GM19395 (cell line): ENCODE data around the gene ZDHHC14.
"Not testable (repeated sequence)": the region's sequence is repeated elsewhere in the genome, so short reads cannot be mapped to it uniquely, and the experiment has no call there.

Experiments used
- ATAC-seq: cut with Tn5 transposase; IDR thresholded peaks from one replicate; pipeline ENCODE4 v1.9.1; 2021; ENCODE audit warnings: mild to moderate bottlenecking, moderate library complexity; ENCODE audit not compliant: unreplicated experiment

The ZDHHC14 gene

DNA sequence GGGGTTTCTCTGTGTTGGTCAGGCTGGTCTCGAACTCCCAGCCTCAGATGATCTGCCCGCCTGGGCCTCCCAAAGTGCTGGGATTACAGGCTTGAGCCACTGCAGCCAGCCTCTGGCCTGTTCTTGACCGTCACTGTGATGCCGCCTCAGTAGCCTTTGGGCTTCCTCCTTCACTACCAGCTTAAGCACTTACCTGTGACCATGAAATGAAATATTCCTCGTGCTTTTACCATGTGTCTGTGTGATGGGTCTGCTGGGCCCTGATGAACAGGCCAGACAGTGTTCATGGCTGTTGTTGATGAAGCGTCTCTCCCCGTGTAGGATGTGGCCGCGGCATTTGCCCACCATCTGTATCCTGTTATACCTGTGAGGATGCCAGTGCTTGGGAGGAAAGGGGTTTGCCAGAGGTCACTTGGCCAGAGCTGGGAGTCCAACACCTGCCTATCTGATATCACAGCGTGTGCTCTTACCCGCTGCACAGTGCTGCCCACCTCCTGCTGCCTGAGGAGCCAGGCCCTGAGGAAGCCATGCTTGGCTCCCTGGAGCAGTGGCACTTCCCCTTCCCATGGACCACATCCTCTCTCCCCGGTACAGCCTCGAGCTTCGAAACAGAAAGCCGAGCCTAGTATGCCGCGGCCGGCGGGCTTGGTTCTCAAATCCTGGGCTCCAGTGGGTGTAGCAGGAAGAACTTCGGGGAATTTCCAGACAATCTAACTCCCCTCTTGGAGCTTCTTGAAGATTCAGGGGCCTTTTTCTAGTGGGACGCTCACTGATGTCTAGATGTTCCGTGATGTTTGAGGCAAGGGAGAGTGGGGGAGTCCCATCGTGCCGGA, 167.9 kb downstream of the ZDHHC14 start:
- no peak for ATAC-seq

DNA sequence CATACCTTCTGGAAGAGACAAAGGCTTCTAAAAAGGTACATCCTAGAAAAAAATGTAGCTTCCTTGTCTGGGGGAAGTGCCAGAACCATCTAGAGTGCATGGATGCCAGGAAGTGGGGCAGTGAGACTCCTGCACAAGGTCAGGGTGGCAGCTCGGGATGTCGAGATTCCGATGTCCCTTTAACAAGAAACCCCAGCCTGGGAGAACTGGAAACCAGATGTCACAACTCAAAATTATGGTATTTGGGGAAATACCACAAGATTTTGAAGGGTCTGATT, 168.4 kb downstream of the ZDHHC14 start:
- ATAC-seq = no peak

DNA sequence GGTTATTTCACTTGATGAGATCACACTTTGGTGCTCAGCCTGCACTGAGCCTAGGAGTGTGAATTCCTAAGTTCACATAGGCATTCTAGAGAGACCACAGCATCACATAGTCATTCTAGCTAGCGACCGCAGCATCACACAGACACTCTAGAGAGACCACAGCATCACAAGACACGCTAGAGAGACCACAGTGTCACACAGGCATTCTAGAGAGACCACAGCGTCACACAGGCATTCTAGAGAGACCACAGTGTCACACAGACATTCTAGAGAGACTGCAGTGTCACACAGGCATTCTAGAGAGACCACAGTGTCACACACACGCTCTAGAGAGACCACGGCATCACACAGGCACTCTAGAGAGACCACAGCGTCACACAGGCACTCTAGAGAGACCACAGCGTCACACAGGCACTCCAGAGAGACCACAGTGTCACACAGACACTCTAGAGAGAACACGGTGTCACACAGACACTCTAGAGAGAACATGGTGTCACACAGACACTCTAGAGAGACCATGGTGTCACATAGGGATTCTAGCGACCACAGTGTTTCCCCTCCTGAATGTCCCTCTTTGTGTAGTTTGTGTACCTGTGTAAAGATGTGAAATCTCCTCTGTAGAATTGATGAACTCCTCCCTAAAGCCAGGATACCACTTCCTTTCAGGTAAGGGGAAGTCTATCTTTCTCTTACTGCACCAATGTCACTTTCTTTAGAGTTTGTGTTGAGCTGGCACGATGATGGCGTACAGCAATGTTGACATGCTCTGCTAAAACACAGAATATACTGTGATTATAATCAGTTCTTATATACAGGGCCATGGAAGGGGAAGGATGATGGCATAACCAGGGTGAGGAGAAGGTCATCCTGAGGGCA, 169.4 kb downstream of the ZDHHC14 start:
- ATAC-seq = no peak

DNA sequence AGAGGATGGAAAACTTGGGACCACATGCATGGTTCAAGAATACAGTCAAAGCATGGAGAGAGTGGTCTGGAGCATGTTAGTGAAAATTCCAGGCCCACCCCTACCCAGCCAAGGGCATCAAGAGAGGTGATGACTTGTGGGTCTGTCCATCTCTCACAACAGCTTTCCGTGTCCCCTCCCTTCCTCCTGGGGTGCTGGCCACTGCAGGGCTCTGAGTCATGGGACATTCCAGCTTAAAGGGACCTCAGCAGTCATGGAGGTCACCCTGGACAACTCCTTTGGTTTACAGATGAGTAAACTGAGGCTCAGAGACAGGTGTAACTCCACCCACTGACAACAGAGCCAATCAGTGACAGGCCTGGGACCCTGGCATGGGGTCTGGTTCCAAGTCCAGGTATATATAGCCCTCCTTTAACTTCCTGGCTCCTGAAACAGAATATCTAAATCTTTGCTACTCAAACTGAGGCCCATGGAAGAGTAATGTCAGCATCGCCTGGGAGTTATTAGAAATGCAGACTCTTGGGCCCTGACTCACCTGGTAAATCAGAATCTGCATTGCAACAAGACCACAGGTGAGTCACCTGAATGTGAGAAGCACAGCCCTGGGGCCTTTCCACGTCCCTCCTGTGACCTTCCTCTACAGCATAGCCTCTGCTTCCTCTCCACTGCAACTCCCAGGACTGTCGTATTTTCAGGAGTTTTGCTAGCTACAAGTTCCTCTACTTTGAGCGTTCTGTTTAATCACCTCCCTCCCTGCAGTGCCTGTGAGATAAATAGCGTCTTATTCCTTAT, 170.2 kb downstream of the ZDHHC14 start:
- no peak for ATAC-seq

DNA sequence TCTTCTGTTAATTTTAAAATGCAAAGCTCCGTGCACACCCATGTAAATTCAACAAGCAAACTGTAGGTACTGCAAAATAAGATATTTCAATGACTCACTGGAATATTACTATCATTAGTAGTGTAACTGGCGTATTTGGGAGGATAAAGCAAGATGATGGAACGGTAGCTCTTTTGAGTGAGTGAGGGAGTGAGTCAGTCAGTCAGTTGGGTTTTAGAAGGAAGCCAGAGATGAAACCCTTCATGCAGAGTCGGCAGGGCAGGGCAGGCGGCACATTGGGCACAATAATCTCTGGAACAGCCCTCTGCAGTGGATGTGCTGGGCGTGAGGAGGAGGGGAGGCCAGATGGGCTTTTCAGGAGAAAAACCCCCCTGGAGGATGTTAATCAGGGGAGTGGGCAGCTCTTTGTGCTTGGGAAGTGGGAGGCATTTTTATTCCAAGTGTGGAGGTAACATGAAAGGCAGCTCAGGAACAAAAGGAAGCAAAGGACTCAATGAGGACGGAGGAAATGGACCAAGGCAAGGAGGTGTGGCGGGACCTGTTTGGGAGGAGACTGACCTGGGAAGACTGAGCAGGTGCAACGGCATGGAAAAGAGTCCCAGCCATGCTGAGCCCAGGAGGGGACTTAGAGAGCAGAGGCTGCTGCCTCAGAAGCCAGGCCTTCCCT, 171.2 kb downstream of the ZDHHC14 start:
- no peak for ATAC-seq

DNA sequence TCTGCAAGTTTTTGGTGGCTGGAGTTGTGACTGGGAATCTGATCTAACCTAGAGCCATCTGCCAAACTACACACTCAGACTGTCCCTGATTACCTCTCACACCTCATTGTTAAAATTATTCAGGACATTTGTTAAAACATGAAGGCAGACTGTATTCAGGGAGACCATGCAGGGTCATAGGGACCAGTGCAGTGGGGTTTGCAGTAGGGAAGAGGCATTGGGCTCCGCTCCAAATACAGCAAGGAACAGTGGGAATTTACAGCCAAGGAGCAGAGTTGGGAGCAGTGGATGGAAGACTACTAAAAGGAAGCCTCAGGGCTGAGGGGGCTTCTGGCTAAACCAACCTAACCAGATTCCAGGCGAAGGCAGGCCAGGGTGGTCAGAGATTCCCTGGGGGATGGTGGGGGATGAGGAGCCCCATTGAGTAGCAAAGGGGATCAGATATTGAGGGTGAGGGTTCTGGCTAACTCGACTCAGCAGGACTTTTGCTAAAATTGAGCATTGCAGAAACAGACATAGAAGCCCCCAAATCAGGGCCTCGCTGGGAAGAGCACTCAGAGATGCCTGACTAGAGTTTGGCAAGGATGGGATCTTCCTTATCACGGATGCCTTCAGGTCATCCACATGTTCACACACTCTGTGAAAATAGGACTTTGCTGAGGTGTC, 172.0 kb downstream of the ZDHHC14 start:
- ATAC-seq = no peak

DNA sequence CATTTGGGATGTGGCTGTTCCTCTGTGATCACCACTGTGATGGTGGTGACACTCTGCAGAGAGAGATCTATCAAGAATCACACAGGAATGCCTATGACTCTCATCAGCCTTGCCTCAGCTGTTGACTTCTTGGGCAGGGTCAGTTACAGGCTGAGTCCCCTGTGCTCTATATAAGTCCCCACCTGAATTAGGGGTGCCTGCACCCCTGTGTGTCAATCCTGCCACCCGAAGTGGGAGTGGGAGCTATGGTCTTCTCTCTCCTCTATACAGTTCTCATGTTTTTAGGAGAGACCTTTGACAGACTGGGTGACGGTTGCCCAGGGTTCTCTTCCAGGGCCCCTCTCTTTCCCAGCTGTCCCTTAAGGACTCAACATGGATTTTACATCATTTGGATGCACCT, 173.8 kb downstream of the ZDHHC14 start:
- no peak for ATAC-seq

DNA sequence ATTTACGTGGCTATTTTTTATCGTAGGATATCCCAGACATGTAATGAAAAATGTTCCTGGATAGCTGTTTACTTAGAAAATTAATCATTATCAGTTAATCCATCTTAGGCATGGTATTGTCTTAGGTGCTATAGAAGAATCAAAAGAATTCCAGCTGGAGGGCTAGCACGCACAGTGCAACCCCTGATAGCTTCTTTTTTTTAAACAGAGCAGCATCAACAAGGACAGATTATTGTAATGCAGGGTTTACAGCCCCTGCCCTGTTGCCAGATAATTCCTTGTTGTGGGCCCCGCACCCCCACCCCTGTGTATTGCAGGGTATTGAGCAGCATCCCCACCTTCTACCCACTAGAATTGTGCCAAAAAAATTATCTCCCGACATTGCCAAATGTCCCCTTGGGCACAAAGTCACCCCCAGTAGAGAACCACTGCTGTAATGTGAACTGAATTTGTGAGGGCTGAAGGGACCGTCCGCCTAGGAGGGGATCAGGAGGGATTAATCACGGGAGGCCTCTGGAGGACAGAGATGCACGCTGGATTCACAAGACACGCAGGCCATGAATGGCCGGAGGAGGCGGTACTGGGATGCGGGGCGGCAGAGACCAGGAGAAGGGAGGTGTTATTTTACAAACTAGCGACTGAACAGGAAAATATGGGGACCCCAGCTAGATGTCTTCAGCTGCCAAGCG, 174.6 kb downstream of the ZDHHC14 start:
- no peak for ATAC-seq

DNA sequence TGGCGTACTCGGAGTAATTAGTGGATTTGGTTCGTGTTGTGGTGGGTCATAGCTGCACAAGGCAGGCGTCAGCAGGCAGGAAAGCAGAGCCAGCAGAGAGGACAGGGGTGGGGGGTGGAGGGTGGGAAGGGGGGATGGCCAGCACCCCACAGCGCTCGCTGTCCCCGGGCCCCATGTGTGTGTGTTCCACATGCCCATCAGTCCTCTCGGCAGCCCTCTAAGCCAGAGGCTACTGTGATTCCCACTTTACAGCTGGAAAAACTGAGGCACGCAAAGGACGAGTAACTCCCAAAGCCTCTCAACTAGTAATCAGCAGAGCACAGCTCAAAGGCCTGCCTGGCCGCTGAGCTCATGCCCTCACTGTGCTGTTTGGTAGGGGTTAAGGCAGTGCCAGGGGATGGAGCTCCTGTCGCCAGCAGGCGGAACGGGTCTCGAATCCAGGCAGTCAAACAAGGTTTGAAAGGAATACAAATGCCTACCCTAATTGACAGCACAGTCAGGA, 175.2 kb downstream of the ZDHHC14 start:
- ATAC-seq = no peak

DNA sequence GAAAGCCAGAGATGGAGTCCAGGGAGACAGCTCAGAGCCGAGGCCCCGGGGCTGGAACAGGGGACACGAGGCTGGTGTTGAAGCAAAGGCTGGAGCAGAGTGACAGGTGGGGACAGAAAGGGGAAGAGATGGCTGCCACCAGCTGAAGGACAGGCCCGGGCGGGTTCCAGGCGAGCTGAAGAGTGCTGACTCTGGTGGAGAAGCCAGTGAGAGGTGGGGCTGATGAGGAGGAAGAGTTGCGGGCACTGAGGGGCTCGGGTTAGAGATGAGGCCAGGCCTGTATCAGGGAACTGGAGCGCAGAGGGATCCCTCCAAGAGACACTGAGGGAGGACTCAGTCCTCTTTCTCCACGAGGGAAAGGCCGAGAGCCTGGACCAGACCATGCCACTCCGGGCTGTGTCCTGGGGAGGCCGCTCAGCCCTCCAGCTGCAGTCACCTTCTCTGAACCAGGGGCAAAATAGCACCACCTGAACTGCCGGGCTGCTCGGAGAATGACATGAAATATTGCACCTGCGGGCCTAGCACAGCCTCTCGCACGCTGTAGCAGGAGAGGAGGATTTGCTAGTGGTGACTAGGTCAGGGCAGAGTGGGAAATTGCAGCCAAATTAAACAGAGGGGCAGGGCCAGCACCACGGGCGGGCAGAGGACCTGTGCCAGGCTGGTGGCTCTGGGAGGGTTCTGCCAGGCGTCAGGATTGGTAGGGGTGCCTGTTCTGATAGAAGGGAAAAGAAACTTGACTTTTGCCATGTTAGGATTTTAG, 175.9 kb downstream of the ZDHHC14 start:
- no peak for ATAC-seq

DNA sequence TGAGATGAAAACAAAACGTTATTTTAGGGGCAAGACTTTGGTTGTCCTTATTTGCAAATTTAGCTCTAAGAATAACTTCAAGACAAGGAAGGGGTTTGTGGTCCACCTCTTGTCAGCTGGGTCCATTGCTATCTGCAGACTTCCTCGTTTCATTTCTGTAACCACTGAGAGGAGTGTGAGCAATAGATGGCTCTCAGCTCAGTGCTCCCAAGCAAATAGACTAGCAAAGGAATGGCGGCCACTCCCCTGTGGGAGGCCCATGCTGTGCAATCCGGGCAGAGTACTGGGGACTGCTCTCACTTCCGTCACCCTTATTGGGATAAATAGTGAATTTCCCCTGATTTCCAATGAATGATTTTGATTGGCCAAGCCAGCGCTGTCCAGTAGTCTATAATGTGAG, 176.6 kb downstream of the ZDHHC14 start:
- peak; percentile 60 for ATAC-seq

DNA sequence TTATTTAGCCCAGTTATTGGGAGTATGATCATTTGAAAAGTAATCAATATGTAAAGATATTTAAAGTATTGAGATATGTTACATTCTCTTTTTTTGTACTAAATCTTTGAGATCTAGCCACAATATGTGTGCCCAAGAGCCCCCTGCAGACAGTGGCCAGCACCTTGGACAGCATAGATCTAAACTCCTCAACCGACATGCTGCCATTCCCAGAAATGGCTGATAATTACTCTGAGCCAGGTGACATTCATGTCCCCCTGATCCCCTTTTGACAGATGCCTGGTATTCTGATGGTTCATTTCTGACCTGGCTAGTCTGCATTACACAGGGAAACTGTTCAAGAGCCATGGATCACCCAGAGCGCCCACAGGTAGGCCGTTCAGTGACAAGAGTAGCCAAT, 177.1 kb downstream of the ZDHHC14 start:
- ATAC-seq = no peak

DNA sequence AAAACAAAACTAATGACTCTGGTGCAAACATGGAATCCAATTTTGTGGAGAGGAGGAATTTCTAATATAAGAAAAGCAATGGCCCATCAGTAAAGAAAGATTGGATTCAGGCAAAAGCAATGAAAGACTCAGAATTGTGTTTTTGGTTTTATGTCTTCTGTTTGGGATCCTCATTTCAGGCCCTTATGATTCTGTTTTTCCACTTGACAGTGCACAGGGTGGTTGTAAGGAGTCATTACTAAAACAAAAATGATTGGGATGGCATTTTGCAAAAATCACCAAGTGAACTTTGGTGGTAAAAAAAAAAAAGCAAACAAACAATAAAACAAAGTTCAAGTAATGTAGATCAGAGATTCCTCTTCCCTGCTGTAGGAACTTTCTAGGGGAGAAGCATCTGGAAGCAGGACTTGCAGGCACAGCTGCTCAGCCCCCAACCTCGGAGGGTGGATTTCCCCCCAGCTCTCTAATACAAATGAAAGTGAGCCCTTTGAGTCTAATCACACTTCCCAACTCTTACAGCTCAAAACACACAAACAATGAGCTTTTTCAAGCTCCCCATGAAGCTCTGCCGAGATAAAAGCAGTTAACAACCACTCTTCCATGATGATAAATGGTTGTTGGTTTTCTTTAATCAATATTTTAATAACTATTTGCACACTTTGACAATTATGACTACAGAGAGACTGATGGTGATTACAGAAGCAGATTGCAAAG, 177.7 kb downstream of the ZDHHC14 start:
- no peak for ATAC-seq

DNA sequence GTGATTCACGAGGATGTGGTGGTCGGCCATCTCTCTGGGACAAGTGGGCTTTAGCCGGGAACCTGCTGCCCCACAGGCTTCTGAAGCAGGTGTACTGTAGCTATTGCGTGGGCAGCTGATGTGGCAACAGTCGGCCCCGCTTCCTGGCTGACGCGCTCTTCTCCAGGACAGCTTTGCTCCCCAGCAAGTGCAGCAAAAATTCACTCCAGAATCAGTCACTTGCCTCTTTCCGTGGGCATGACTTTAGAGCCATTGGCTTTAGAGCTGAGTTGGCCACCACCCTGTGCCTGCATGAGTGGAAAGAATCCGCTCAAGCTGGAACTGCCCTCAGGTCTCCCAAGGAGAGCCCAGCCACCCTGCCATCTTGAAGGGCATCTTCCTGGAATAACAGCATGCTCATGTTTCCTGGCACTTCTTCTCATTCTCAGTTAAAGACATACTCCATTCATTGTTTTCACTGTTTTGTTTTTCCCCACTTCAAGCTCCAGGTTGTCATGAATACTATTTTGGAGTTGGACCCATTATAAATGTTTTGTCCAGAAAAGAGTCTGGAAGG, 178.3 kb downstream of the ZDHHC14 start:
- ATAC-seq = no peak

DNA sequence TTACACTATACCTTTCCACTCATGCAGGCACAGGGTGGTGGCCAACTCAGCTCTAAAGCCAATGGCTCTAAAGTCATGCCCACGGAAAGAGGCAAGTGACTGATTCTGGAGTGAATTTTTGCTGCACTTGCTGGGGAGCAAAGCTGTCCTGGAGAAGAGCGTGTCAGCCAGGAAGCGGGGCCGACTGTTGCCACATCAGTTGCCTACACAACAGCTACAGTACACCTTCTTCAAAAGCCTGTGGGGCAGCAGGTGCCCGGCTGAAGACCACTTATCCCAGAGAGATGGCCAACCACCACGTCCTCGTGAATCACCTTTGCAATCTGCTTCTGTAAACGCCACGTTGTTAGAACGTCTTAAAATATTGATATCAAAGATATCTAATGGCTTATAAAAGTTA, 179.1 kb downstream of the ZDHHC14 start:
- not testable (repeated sequence) for ATAC-seq

DNA sequence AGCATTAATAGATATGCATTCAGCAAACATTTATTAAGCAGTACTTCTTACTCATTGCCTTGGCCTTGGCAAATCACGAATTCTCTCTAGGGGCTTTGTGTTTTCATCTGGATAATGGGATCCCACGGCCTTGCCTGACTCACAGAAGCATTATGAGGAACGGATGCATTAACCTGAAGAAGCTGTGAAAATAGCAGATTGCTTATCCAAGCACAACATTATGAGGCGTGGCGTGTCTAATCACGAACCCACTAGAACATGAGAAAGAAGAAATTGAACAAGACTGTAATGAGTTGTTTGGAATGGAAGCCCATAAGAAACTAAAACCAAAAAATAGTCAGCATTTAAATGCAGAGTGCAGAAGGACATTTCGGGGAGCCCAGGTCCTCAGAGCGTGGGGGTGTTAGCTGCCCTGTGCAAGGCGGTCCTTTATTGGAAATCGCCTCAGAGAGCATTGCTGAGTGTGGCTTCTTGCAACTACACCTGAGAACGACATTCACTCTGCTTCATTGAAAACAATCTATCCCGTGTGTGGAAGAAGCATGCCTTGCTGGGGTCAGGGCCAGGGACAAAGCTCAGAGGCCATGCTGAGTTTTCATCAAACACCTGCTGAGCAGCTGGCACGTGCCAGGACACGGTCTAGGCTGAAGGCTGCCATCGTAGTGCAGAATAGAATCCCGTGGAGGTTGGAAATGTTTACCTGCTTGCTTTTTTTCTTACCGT, 179.9 kb downstream of the ZDHHC14 start:
- peak; percentile 0 for ATAC-seq

DNA sequence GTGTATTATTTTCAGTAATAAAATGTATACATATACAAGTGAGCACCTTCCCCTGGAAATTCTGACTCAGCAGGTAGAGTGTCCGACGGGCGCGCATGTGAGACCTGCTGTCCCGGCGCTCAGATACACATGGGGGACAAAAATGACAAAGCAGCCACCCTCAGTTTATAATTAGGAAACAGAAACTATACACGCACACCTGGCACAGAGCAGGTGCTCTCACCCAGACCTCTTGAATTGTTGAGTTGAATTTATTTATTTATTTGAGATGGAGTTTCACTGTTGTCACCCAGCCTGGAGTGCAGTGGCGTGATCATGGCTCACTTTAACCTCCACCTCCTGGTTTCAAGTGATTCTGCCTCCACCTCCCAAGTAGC, 180.4 kb downstream of the ZDHHC14 start:
- peak; percentile 33 for ATAC-seq
